GM19467 (cell line): ENCODE data around the gene MDC1.
"Not testable (repeated sequence)": the region's sequence is repeated elsewhere in the genome, so short reads cannot be mapped to it uniquely, and the experiment has no call there.

Experiments
- ATAC-seq: cut with Tn5 transposase; IDR thresholded peaks from one replicate; pipeline ENCODE4 v1.9.1; 2021; ENCODE audit warnings: mild to moderate bottlenecking, moderate library complexity; ENCODE audit not compliant: unreplicated experiment

The MDC1 gene

GRCh38 chr6:30725713-30726505 is 8.8 kb upstream of the MDC1 start:
- no peak for ATAC-seq

GRCh38 chr6:30724906-30725667 is 8.0 kb upstream of the MDC1 start:
- no peak for ATAC-seq

DNA sequence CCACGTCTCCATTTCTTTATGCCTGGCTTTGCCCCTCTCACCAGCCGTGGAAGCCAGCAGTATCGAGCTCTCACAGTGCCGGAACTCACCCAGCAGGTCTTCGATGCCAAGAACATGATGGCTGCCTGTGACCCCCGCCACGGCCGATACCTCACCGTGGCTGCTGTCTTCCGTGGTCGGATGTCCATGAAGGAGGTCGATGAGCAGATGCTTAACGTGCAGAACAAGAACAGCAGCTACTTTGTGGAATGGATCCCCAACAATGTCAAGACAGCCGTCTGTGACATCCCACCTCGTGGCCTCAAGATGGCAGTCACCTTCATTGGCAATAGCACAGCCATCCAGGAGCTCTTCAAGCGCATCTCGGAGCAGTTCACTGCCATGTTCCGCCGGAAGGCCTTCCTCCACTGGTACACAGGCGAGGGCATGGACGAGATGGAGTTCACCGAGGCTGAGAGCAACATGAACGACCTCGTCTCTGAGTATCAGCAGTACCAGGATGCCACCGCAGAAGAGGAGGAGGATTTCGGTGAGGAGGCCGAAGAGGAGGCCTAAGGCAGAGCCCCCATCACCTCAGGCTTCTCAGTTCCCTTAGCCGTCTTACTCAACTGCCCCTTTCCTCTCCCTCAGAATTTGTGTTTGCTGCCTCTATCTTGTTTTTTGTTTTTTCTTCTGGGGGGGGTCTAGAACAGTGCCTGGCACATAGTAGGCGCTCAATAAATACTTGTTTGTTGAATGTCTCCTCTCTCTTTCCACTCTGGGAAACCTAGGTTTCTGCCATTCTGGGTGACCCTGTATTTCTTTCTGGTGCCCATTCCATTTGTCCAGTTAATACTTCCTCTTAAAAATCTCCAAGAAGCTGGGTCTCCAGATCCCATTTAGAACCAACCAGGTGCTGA is 7.0 kb upstream of the MDC1 start:
- ATAC-seq: not testable (repeated sequence)

DNA sequence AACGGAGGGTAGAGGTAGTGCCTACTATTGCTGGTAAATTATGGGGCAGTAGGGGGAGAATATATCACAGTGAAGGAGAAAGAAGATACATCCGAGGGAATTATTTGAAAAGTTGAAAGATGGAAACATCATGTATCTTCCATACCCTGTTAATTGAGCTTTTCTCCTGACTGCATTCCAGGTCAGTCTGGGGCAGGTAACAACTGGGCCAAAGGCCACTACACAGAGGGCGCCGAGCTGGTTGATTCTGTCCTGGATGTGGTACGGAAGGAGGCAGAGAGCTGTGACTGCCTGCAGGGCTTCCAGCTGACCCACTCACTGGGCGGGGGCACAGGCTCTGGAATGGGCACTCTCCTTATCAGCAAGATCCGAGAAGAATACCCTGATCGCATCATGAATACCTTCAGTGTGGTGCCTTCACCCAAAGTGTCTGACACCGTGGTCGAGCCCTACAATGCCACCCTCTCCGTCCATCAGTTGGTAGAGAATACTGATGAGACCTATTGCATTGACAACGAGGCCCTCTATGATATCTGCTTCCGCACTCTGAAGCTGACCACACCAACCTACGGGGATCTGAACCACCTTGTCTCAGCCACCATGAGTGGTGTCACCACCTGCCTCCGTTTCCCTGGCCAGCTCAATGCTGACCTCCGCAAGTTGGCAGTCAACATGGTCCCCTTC is 6.2 kb upstream of the MDC1 start:
- not testable (repeated sequence) for ATAC-seq

GRCh38 chr6:30722280-30723112 is 5.4 kb upstream of the MDC1 start:
- no peak for ATAC-seq

GRCh38 chr6:30722025-30722279 is 4.9 kb upstream of the MDC1 start:
- not testable (repeated sequence) for ATAC-seq

- peak; percentile 27 for ATAC-seq
Measured at GRCh38 chr6:30721198-30722024, 4.3 kb upstream of the MDC1 start.

DNA sequence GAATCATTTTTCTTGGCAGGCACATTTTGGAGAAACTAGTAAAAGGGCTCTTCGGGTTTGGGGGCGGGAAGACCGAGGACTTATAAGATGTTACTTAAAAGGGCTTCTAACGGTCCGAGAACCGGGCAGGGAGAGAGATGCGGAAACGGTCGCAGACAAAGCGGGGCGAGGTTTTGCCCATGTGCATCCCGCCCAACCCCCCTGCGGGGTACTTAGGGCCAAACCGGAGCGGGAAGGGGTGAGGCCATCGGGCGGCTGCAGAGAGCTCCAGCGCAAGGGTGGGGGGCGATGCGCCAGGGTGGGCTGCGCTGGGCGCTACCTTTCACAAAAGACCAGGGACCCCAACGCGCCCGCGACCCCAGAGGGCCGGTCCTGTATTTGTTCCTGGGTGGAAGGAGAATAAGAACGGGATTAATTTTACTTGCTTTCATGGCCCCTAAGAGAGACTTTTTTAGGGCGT is 3.7 kb upstream of the MDC1 start:
- ATAC-seq: no peak

DNA sequence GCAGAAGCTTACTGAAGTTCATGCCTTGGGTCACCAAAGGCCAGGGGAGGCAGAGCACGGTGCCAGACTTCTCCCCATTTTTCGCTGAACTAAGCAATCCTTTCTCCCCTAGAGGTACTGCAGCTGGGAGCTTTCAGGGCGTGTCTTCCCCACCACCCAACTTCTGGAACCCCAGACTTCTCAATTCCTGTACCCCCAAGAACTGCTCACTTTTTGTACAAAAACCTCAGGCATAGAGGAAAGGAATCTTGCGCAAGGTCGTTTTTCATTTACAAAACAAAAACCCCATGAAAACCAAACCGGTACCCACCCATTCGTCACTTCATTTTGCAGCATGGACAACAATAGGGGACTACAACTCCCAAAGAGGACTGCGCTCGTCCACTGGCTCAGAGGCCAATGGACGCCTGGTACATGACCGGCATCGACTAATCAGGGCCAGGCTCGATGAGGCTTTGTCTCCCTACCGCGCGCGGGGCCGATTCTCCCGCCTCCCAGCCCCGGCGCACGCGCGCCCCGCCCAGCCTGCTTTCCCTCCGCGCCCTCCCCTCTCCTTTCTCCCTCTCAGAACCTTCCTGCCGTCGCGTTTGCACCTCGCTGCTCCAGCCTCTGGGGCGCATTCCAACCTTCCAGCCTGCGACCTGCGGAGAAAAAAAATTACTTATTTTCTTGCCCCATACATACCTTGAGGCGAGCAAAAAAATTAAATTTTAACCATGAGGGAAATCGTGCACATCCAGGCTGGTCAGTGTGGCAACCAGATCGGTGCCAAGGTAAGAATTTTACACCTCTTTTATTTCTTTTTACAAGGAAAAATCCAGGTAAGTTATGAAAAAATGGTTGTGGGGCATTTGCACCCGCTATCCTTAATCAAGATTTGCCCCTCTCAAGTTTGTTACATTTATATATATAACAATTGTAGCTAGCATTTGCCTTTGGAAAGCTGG is 3.0 kb upstream of the MDC1 start, which contains the start of gene TUBB:
Gene TUBB, plus strand, starts transcription at position 562 of the 947 bp plus-strand sequence. Its CDS starts 155 bp downstream, at position 717.
- ATAC-seq: peak; percentile 48

DNA sequence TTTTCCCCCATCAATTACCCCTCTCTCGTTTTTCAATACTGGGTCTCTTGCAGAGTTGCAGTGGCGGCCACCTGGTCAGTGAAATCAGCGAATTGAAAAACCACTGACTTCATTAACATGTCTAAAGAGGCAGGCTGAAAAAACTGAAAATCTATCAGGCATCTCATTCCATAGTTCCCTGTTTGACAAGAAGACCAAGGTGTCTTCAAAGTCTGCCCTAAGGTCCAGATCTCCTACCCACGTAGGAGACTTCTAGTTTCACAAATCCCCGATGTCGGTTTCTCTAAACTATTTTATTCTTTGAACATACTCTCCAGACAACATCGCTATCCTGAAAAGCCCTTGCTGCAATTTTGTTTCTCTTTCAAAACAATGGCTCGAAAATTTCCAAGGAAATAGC is 2.3 kb upstream of the MDC1 start:
- ATAC-seq: no peak

- not testable (repeated sequence) for ATAC-seq
Measured at GRCh38 chr6:30717845-30718720, 1.0 kb upstream of the MDC1 start.

DNA sequence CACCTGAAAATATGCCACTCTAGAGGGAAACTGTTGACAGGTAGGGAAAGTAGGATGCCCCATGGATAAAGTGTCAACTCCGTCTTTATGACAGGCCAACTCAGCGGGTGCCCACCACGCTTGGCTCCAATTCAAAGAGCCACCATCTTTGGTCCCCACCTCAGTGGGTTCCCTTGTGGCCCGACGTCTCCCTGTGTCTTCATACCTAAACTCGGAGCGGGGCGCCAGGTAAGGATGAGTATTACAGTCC is 277 bp downstream of the MDC1 start:
- no peak for ATAC-seq

- ATAC-seq: no peak
Measured at GRCh38 chr6:30714263-30714662, 2.8 kb downstream of the MDC1 start.

GRCh38 chr6:30712441-30712945 is 4.6 kb downstream of the MDC1 start:
- no peak for ATAC-seq

- ATAC-seq: no peak
Measured at GRCh38 chr6:30711758-30712380, 5.2 kb downstream of the MDC1 start.

DNA sequence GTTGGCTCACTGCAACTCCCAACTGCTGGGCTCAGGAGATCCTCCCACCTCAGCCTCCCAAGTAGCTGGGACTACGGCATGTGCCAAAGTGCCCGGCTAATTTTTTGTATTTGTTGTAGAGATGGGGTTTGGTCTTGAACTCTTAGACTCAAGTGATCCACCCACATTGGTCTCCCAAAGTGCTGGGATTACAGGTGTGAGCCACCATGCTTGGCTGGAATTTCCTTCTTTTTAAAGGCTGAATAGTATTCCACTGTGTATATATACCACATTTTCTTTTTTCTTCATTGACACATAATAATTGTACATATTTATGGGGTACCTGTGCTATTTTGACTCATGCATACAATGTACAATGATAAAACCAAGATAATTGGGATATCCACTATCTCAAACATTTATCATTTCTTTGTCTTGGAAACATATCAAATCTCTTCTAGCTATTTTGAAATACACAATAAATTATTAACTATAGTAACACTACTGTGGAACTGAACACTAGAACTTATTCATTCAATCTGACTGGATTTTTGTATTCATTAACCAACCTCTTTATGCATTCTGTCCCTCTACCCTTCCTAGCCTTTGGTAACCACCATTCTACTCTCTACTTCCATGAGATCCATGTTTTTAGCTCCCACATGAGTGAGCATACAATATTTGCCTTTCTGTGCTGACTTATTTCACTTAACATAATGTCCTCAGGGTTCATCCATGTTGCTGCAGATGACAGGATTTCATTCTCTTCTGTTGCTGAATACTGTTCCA is 7.8 kb downstream of the MDC1 start:
- ATAC-seq: no peak
